GM18499 (cell line): ENCODE measurements around the gene ACTN4.
"Not testable (repeated sequence)": the region's sequence is repeated elsewhere in the genome, so short reads cannot be mapped to it uniquely, and the experiment has no call there.

ENCODE experiments used
- ATAC-seq: cut with Tn5 transposase; IDR thresholded peaks from one replicate; pipeline ENCODE4 v1.9.1; 2021; ENCODE audit warnings: moderate number of reproducible peaks; ENCODE audit not compliant: insufficient read depth, unreplicated experiment

The ACTN4 gene

GRCh38 chr19:38647368-38647965 is at the start of gene ACTN4:
ACTN4 (plus strand) TSS chr19:38647649; CDS start chr19:38647746, 97 bp downstream.
- ATAC-seq: peak; percentile 53

- no peak for ATAC-seq
Measured at GRCh38 chr19:38599722-38600121, 47.7 kb upstream of the ACTN4 start.

- not testable (repeated sequence) for ATAC-seq
Measured at GRCh38 chr19:38602856-38603255, 44.6 kb upstream of the ACTN4 start.

DNA sequence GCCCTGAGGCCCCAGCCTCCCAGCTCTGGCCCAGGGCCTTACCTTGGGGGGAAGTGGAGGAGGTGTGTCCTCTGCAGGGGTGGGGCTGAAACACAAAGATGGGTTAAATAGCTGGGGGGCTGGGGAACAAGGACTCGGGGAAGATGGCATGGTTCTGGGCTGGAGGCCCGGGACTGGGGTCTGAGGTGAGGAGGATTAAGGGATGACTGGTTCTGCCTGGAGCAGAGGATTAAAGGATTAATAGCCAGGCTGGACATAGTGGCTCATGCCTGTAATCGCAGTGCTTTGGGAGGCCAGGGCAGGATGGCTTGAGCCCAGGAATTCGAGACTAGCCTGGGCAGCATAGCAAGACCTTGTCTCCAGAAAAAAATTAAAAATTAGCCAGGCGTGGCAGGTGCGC is 41.3 kb upstream of the ACTN4 start:
- no peak for ATAC-seq

DNA sequence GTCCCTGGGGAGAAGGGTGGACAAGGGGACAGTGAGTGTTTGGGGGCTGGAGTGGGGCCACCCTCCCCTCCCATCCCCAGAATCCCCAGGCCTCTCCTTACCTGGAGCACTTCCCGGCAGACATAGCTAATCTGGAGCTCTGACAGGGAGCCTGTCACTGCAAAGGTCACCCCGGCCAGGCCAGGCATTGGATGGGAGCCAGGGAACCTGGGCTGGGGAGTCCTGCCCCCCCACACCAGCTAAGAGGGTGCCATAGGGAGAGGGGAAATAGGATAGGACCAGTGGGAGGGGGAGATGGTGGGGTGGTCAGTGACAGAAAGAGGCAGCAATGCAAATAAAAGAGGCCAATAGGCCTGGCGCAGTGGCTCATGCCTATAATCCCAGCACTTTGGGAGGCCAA is 33.2 kb upstream of the ACTN4 start:
- no peak for ATAC-seq

DNA sequence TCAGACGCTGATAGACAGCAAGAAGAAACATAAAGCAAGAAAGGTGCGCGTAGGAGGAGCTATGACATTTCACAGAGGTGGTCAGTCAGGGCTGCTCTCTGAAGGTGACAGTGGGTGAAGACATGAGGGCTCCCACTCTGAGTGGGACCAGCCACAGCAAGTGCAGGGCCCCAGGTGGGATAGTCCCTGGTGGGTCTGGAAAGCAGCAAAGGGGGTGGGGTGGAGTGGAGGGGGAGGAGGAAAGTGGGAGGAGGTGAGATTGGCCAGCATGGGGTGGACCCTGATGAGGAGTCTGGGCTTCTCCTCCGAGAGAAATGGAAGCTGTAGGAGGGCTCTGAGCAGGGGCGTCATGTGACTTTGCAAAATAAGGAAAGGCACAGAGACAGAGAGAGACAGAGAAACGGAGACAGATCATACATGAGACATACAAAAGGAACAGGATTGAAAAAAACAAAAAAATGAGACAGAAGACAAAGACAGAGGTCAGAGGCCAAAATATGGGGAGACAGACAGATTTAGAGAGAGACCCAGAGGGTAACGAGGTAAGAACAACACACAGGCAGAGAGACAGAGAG is 32.4 kb upstream of the ACTN4 start:
- ATAC-seq: no peak

- no peak for ATAC-seq
Measured at GRCh38 chr19:38616265-38616664, 31.2 kb upstream of the ACTN4 start.

DNA sequence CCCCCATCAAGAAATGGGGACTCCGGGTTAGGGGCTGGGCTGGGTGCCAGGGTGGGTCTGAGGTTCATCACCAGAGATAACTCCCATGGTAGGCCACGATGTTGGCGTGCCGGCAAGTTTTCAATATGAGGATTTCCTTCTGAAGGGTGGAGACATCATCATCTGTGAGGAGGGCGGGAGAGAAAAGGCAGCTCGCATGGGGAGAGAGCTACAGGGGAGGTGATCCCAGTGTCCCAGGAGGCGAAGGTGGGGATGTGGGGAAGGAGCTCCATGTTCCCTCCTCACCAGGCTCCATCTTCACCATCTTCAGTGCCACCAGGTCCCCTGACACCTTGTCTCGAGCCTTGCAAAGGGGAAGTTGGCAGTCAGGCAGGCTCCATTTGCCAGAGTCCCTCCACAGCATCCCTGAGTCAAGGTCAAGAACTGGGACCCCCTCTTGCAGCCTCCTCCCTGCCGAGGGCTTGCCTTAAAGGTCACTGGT is 30.1 kb upstream of the ACTN4 start:
- ATAC-seq: no peak

GRCh38 chr19:38617764-38618589 is 29.5 kb upstream of the ACTN4 start, which contains the start of gene MAP4K1:
MAP4K1 (minus strand) TSS chr19:38617953; CDS start chr19:38617895, 58 bp downstream.
- peak; percentile 43 for ATAC-seq

- ATAC-seq: no peak
Measured at GRCh38 chr19:38618590-38619360, 28.7 kb upstream of the ACTN4 start, which contains the start of gene EIF3K. EIF3K (plus strand) TSS chr19:38619188; CDS start chr19:38619269, 81 bp downstream.

DNA sequence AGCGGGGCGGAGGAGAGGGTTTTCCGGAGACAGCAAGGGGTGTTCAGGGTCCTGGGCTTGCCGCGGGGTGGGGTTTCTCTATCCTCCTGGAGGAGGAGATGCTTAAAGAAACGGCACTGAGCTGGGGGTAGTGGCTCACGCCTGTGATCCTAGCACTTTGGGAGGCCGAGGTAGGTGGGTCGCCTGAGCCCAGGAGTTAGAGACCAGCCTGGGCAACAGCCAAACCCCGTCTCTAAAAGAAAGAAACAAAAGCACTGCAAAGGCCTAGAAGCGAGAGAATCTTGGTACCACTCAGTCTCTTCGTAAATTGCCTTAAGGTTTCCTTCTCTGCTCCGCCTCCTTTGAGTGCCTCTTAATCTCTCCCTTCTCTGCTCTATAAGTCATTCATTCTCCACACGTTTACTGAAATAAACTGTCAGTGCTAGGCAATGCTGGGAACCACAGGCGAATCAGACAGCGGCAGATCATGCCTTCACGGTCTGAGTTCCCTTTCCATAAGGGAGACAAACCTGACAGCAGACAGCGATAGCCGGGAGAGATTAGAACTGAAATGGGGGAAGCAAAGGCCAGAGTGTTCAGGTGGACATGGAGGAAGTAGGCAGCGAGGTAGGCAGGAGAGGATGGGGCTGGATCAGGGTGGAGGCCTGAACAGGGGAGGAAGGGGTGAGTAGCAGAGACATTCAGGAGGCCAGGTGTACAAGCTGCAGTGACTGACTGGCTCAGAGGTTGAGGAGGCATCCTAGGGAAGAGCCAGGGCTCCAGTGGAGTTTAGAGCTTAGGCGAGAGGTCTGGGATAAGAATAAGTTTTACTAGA is 27.9 kb upstream of the ACTN4 start:
- no peak for ATAC-seq

GRCh38 chr19:38624822-38625221 is 22.6 kb upstream of the ACTN4 start:
- ATAC-seq: no peak

DNA sequence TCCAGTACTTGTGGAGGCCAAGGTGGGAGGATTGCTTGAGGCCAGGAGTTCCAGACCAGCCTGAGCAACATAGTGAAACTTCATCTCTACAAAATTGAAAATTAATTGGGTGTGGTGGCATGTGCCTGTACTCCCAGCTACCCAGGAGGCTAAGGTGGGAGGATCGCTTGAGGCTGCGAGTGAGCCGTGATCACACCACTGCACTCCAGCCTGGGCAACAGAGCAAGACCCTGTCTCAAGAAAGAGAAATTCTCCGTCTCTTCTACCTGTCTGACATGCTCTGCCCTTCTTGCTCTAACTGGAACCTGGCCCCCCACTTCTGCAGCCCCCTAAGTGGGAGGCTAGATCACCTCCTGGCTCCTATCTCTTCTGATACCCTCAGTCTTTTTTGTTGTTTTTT is 21.0 kb upstream of the ACTN4 start:
- ATAC-seq: no peak

- no peak for ATAC-seq
Measured at GRCh38 chr19:38629568-38629967, 17.9 kb upstream of the ACTN4 start.

GRCh38 chr19:38631301-38631700 is 16.1 kb upstream of the ACTN4 start:
- not testable (repeated sequence) for ATAC-seq

DNA sequence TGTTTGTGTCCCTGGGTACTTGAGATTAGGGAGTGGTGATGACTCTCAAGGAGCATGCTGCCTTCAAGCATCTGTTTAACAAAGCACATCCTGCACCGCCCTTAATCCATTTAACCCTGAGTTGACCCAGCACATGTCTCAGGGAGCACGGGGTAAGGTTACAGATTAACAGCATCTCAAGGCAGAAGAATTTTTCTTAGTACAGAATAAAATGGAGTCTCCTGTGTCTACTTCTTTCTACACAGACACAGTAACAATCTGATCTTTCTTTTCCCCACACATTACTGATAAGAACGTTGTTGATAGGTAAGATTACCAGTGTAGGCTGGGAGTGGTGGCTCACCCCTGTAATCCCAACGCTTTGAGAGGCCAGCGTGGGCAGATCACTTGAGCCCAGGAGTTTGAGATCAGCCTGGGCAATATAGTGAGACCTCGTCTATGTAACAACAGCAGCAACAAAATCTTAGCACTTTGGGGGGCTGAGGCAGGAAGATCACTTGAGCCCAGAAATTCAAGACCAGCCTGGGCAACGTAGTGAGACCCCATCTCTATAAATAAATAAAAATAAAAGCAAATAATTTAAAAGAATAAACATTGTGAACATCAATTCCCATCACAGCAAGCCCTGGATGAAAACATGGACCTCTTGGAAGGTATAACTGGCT is 15.5 kb upstream of the ACTN4 start:
- not testable (repeated sequence) for ATAC-seq

- ATAC-seq: no peak
Measured at GRCh38 chr19:38632476-38633213, 14.8 kb upstream of the ACTN4 start.

GRCh38 chr19:38634757-38635482 is 12.5 kb upstream of the ACTN4 start:
- ATAC-seq: no peak
